ENCODE measurements around the gene NFIC. TPM values are rescaled to one million over a fixed set of nuclear protein-coding genes. Genes with fewer than 3 reads are reported as not detected.
"Not testable (repeated sequence)": the region's sequence is repeated elsewhere in the genome, so short reads cannot be mapped to it uniquely, and the experiment has no call there.

The NFIC gene
- total RNA-seq, 6 experiments from 2014 or later = 186 to 219 (median 211) TPM

- Mint-ChIP-seq H3K27ac (peak overlapping the region; percentile 67), H3K4me3 (peak overlapping the region; percentile 66), H3K4me1 (ENCODE audit: low read depth) (peaks cover 20% of the 10 kb centered on the region), H3K36me3 (ENCODE audit: low read depth) (no peaks in the 10 kb centered on the region), H3K27me3 (ENCODE audit: insufficient read depth) (no peaks in the 10 kb centered on the region; the same call in none of the 2 replicates), H3K9me3 (no peaks in the 10 kb centered on the region)
- TF ChIP-seq CTCF (IDR thresholded peaks at IDR 0.05) = no peak
- DNase-seq = peak; percentile 64
These were observed 19.6 kb upstream of the NFIC start for GRCh38 chr19:3346677-3347353.

- H3K4me1 Mint-ChIP-seq (ENCODE audit: low read depth) = peaks cover 20% of the 10 kb centered on the region
- H3K27ac Mint-ChIP-seq = no peak overlapping the region
- no peaks in the 10 kb centered on the region; the same call in none of the 2 replicates for H3K27me3 Mint-ChIP-seq (ENCODE audit: insufficient read depth)
- H3K4me3 Mint-ChIP-seq = no peak overlapping the region
- TF ChIP-seq CTCF (IDR thresholded peaks at IDR 0.05) = no peak
- DNase-seq = no peak
- no peaks in the 10 kb centered on the region for H3K9me3 Mint-ChIP-seq
- H3K36me3 Mint-ChIP-seq (ENCODE audit: low read depth) = no peaks in the 10 kb centered on the region
These were observed 18.3 kb upstream of the NFIC start for GRCh38 chr19:3348042-3348441.

- not testable (repeated sequence) for H3K27me3 Mint-ChIP-seq (ENCODE audit: insufficient read depth); H3K9me3 Mint-ChIP-seq; H3K36me3 Mint-ChIP-seq (ENCODE audit: low read depth); H3K4me3 Mint-ChIP-seq; DNase-seq; H3K27ac Mint-ChIP-seq
- H3K4me1 Mint-ChIP-seq (ENCODE audit: low read depth) = peaks cover 20% of the 10 kb centered on the region
These were observed 17.9 kb upstream of the NFIC start for GRCh38 chr19:3348469-3348868.

GRCh38 chr19:3350014-3350663, 16.2 kb upstream of the NFIC start:
- no peak for TF ChIP-seq CTCF (IDR thresholded peaks at IDR 0.05)
- H3K9me3 Mint-ChIP-seq = no peaks in the 10 kb centered on the region
- no peaks in the 10 kb centered on the region; the same call in none of the 2 replicates for H3K27me3 Mint-ChIP-seq (ENCODE audit: insufficient read depth)
- H3K36me3 Mint-ChIP-seq (ENCODE audit: low read depth) = no peaks in the 10 kb centered on the region
- no peak overlapping the region for H3K27ac Mint-ChIP-seq
- DNase-seq = no peak
- H3K4me1 Mint-ChIP-seq (ENCODE audit: low read depth) = peaks cover 13% of the 10 kb centered on the region
- no peak overlapping the region for H3K4me3 Mint-ChIP-seq

- DNase-seq = no peak
- no peak overlapping the region for H3K27ac Mint-ChIP-seq
- H3K9me3 Mint-ChIP-seq = no peaks in the 10 kb centered on the region
- no peaks in the 10 kb centered on the region for H3K36me3 Mint-ChIP-seq (ENCODE audit: low read depth)
- peaks cover 7% of the 10 kb centered on the region for H3K4me1 Mint-ChIP-seq (ENCODE audit: low read depth)
- no peak for TF ChIP-seq CTCF (IDR thresholded peaks at IDR 0.05)
- H3K4me3 Mint-ChIP-seq = no peak overlapping the region
- H3K27me3 Mint-ChIP-seq (ENCODE audit: insufficient read depth) = no peaks in the 10 kb centered on the region; the same call in 1 of the 2 replicates
These were observed 14.5 kb upstream of the NFIC start for GRCh38 chr19:3351702-3352447.
